Right renal cortex interstitium (tissue), 3 donors: ENCODE measurements around the gene MIPEP. TPM values are rescaled to one million over a fixed set of nuclear protein-coding genes. Genes with fewer than 3 reads are reported as not detected.
"Not testable (repeated sequence)": the region's sequence is repeated elsewhere in the genome, so short reads cannot be mapped to it uniquely, and the experiment has no call there.

Source experiments
- DNase-seq, 3 donors: peaks; one replicate each; pipeline ENCODE4 v3.0.0-alpha.2; 2013; ENCODE audit warnings: low read depth in 3 of 3, low spot score in 2 of 3
- polyA plus RNA-seq, 3 donors: library from polyadenylated mRNA; unstranded; fragments of 120-200 nt; gene quantifications; one replicate each; pipeline ENCODE4 v1.2.1, GENCODE V29; 2013; ENCODE audit not compliant: insufficient read length in 3 of 3

Gene MIPEP
- polyA plus RNA-seq, 3 donors = 29.6 to 33.7 (median 29.8) TPM

- no peak for DNase-seq
These were observed 138.0 kb downstream of the MIPEP start for GRCh38 chr13:23751195-23751594.

- no peak for DNase-seq
These were observed 138.6 kb downstream of the MIPEP start for GRCh38 chr13:23750383-23751121.

DNA sequence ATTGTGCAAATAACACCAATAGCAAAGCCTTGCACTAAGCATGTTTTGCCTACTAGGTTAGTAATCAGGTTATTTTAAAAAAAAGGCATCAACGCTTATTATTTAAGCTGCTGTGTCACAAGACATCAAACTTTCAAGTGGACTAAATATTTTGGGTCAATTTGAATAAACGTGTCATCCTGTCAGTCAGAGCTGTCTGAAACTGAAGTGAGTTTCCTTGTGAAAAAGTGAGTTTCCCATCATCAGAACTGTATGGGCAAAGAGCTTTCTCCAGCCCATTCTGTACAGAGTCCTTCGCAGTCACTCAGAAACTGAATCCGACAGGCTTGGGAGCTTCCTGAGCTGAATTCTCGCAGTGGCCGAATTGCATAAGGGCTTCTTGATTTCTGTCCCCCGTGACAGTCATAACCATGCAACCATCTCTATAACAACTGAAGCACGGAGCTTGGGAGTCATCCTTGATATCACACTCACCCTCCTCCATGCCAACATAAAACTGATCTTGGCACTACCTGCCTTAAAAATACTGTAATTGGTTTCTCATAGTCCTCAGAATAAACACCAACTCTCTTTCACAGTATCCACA, 139.8 kb downstream of the MIPEP start:
- DNase-seq = no peak

DNA sequence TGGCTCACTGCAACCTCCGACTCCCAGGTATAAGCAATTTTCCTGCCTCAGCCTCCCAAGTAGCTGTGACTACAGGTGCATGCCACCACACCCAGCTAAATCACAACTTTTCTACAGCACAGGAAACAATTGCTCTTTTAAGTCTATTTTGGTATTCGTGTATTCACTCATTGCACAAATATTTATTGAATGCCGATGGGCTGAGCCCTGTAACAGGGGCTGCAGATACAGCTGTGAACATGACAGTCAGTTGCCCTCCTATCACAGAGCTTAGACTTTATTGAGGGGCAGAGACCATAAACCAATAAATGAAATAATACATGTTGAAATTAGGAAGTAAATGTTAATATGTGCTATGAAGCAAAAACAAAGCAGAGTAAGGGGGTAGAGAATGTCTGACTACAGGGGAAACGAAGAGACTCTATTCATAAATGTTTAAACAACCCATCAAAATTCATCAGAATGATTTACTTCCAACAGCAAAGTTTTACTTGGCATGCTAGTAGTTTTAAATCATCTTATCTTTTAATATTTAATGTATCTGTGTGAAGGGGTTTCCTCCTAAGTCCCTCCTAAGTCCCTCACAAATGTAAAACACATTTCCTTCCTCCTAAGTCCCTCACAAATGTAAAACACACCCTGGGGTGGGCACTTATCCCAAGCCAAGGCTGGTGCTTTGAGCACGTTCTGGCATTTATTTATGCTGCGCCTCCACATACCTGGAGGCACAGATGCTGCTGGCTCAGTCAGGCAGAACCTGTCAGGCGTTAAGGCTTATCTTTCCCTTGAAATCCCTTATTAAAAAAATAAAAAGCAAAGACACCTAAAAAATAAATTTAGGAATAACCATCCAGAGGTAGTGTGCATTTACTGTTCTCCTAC, 140.8 kb downstream of the MIPEP start:
- DNase-seq = no peak

DNA sequence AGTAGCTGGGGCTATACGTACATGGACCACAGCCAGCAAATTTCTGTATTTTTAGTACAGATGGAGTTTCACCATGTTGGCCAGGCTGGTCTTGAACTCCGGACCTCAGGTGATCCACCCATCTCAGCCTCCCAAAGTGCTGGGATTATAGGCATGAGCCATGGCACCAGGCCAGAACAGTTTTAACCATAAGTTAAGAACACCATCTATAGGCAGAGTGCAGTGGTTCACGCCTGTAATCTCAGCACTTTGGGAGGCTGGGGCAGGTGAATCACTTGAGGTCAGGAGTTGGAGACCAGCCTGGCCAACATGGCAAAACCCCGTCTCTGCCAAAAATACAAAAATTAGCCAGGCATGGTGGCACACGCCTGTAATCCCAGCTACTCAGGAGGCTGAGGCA, 143.1 kb downstream of the MIPEP start:
- DNase-seq = not testable (repeated sequence)

DNA sequence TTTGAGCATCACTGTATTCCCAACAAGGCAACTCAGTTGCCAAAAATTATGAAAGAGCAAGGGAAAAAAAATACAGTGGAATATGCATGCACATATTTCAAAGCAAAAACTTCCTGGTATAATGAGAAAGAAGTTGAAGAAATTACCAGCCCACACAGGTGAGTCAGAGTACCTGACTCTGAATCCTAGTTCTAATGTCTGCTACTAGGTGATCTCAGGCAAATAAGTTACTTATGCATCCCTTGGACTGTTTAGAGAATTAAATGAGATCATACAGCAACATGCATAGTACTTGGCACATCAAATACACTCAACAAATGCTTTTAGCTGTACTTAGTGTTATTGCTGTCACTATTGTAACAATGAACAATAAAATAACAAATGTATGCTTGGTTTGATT, 144.9 kb downstream of the MIPEP start:
- DNase-seq = no peak

DNA sequence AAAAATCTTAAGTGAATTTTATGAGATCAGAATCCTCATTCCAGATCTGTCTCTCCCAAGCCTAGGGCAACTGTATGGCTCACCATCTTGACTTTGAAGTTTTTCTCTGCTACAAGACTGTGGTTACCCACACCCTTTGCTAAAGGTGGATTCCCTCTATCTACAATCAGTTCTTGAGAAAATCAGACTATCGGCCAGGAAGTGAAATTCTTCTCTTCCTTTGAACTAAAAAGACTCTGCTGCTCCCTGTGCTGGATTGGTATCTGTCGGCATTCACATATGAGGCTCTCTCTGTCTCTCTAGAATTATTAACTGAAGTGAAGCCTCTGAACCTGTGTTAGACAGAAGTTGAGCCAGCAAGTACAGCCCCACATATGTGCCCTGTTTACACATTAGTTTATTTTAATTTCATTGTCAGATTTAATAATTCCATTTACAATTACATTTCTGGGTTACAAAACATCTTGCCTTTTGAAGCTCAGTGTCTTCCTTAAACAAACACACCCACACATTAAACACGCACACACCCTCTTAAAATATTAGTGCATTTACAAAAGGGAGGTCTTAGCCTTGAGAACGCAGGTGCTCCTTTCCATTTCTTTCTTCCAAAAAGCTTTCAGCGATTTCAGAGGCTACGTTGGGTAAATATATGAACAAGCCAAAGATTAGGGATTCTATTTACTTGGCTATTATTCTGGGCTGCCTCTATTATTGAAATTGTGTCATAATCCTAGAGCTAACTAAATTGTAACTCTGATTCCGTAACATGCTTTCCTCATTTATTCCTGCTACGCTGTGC, 145.7 kb downstream of the MIPEP start:
- DNase-seq = no peak

- no peak for DNase-seq
These were observed 147.2 kb downstream of the MIPEP start for GRCh38 chr13:23741879-23742510.

- no peak for DNase-seq
These were observed 149.2 kb downstream of the MIPEP start for GRCh38 chr13:23740002-23740401.

GRCh38 chr13:23739596-23739995, 149.6 kb downstream of the MIPEP start:
- DNase-seq = no peak

DNA sequence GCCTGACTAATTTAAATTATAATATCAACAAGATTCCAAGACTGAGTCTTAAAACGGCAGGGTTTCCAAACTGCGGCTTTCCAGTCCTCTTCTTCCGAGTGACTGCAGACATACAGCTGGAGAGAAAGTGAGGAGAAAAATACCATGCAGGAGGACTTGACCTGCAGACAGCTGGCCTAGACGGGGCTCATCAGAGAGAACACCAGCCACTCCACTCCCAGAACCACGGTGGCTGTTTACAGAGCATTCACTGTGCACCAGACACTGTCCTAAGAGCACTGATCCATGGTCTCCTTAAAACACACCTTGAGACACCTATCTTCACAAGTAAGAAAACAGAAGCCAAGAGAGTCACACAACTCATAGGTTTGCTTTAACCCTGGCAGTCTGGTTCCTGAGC, 152.7 kb downstream of the MIPEP start:
- no peak for DNase-seq

GRCh38 chr13:23735329-23735728, 153.9 kb downstream of the MIPEP start:
- DNase-seq = no peak

GRCh38 chr13:23731709-23732108, 157.5 kb downstream of the MIPEP start:
- DNase-seq = no peak

GRCh38 chr13:23730251-23730650, 158.9 kb downstream of the MIPEP start:
- no peak for DNase-seq

DNA sequence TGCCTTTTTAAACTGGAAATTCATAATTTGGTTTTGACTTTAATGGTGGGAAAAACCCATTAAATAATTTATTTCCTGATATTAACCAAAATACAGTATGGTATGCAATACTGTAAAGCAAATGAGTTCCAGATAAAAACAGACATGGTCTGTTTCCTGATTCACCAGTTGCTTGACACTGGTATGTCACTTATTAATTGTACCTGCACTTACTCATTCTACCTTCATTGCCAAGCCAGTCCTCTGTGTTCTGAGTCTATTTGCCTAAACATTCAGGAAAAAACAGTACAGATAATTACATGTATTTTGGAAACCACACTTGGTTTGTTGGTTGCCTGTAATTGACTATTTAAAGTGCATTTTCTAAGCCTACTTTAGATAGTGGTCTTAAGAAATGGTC, 159.7 kb downstream of the MIPEP start:
- DNase-seq = no peak

DNA sequence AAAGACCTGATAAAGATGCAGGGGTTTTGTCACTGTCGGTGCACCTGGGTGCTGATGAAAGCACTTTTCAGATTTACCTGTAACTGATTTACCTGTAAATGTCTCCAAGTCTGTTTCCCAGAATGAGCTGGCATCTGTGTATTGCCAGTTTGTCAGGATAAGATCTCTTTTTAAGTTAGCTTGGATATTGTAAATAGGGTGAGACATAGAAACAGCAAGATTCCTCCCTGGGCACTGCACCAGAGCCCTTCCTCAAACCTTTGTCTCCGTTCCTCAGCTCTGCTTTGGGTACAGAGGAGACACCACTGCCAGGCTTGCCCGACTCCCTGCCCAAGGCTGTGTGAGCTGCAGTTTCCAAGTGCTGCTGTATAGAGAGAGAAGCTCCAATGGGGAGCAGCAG, 160.4 kb downstream of the MIPEP start:
- no peak for DNase-seq

GRCh38 chr13:23725922-23726321, 163.3 kb downstream of the MIPEP start:
- DNase-seq = no peak

- DNase-seq = no peak
These were observed 164.8 kb downstream of the MIPEP start for GRCh38 chr13:23724196-23724970.

DNA sequence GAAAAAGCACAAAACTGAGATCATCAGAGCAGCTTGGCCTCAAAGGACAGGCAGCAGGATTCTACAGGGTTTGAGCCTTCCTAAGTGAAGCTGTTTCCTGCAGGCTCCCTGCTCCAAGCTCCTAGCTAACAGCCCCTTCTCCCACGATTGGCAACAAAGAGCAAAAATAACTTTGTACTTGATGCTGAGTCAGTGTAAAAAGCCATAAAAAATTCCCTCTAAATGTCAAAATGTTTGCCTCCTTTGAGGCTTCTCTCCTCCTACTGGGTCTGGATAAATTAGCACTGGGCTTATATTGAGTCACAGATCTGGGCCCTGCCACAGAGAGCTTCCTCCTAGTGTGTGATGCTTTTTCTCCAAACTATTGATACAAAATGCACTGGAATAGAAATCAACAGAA, 165.7 kb downstream of the MIPEP start:
- DNase-seq = no peak
